Measurements from ENCODE around the gene BST1.

- TF ChIP-seq CTCF (IDR thresholded peaks at IDR 0.05; ENCODE audit: insufficient read depth, low read length) (no peak), REST (IDR thresholded peaks at IDR 0.05; ENCODE audit: insufficient replicate concordance, low read depth) (no peak), POLR2AphosphoS5 (IDR thresholded peaks at IDR 0.05; ENCODE audit: low read depth) (0 out of 2 replicates have a peak, but pooled peaks have one; percentile 50), SPI1 (IDR thresholded peaks at IDR 0.05; ENCODE audit: borderline replicate concordance, low read depth) (no peak; the same call in 1 of the 2 replicates), GABPA (IDR thresholded peaks at IDR 0.05; ENCODE audit: low read depth) (no peak)
These were observed 51.5 kb downstream of the BST1 start for GRCh38 chr4:15754323-15754722.

Measured in HL-60 (cell line).